GM13976 (cell line): Measurements from ENCODE around the gene FMC1.

Experiments
- DNase-seq: peaks from one replicate; pipeline ENCODE4 v3.0.0; 2012; ENCODE audit warnings: low spot score
- in situ Hi-C: fragments of 300-500 bp; cut with MboI; formaldehyde crosslinking; loops from one replicate; pipeline ENCODE4 v1.12.0; 2022; ENCODE audit warnings: low sequenced_read_pairs, mixed read lengths, inconsistent platforms; ENCODE audit not compliant: unreplicated experiment
- TF ChIP-seq, protein P1 (sequence below): IDR thresholded peaks from 2 replicates; pipeline ENCODE4 v1.5.1; 2012; ENCODE audit warnings: borderline replicate concordance, mild to moderate bottlenecking; ENCODE audit not compliant: insufficient read depth; ENCODE audit errors: extremely low read depth, missing control alignments, control extremely low read depth

FMC1 gene

DNA sequence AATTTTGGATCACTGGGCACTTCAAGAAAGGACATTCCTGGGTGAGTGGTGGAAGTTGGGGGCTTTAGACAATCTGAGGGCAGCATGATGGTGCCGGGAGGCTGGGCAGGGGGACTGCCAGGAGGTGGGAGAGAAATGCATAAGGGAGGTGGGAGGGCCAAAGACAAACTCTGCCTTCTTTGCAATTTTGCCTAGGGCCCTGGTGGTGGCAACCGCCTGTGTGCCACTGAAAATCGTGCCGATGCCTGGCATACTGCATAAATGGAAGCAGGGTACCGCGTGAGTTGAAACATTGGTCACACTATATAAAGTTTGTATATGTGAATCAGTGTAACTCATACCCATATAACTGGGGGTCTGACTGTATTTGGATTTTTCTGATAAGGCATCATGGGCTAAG, 21.8 kb downstream of the FMC1 start:
- TF ChIP-seq, protein P1, sequence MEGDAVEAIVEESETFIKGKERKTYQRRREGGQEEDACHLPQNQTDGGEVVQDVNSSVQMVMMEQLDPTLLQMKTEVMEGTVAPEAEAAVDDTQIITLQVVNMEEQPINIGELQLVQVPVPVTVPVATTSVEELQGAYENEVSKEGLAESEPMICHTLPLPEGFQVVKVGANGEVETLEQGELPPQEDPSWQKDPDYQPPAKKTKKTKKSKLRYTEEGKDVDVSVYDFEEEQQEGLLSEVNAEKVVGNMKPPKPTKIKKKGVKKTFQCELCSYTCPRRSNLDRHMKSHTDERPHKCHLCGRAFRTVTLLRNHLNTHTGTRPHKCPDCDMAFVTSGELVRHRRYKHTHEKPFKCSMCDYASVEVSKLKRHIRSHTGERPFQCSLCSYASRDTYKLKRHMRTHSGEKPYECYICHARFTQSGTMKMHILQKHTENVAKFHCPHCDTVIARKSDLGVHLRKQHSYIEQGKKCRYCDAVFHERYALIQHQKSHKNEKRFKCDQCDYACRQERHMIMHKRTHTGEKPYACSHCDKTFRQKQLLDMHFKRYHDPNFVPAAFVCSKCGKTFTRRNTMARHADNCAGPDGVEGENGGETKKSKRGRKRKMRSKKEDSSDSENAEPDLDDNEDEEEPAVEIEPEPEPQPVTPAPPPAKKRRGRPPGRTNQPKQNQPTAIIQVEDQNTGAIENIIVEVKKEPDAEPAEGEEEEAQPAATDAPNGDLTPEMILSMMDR, result no peak
- in situ Hi-C loops, result no loop called here
- no peak for DNase-seq

- in situ Hi-C loops, result no loop called here
- TF ChIP-seq, protein P1, result no peak
- no peak for DNase-seq
Measured at GRCh38 chr7:139365336-139365735, 24.2 kb downstream of the FMC1 start.

- TF ChIP-seq, protein P1, result no peak
- DNase-seq, result no peak
- in situ Hi-C loops, result no loop called here
Measured at GRCh38 chr7:139366400-139366799, 25.3 kb downstream of the FMC1 start.

- no peak for DNase-seq
- TF ChIP-seq, protein P1, result no peak
- in situ Hi-C loops, result no loop called here
Measured at GRCh38 chr7:139367438-139368155, 26.5 kb downstream of the FMC1 start.

- no peak for DNase-seq
- in situ Hi-C loops, result no loop called here
- TF ChIP-seq, protein P1, result no peak
Measured at GRCh38 chr7:139370301-139370942, 29.3 kb downstream of the FMC1 start.

GRCh38 chr7:139370943-139371313, 29.8 kb downstream of the FMC1 start:
- in situ Hi-C loops, result no loop called here
- no peak for DNase-seq
- TF ChIP-seq, protein P1, result no peak
